ENCODE measurements around the gene BRD4.

The BRD4 gene

GRCh38 chr19:15238639-15239155 lies 93.6 kb downstream of the BRD4 start:
- in situ Hi-C loops (cut with HindIII; ENCODE audit: low sequenced_read_pairs): no loop called here

- in situ Hi-C loops (cut with HindIII; ENCODE audit: low sequenced_read_pairs): no loop called here
These were observed 94.3 kb downstream of the BRD4 start for GRCh38 chr19:15237759-15238638.

DNA sequence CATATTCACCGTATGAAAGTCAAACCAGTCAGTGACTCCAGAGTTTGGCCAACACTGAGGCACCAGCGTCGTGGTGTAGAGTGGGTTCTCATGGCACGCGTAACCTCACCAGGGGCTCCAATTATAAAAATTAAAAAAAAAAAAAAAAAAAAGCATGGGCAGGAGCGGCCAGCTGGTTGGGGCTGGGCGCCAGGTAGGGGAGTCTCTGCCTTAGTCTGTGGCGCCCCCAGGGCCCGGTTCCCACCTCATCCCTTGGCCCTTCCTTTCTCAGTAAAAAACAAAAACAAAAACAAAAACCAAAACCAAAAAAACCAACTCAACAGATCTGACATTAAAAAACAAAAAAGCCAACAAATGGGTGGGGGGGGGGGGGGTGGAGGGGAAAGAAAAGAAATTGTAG lies 95.5 kb downstream of the BRD4 start:
- in situ Hi-C loops (cut with HindIII; ENCODE audit: low sequenced_read_pairs): no loop called here

- in situ Hi-C loops (cut with HindIII; ENCODE audit: low sequenced_read_pairs): no loop called here
These were observed 96.6 kb downstream of the BRD4 start for GRCh38 chr19:15235781-15236180.

- in situ Hi-C loops (cut with HindIII; ENCODE audit: low sequenced_read_pairs): no loop called here
These were observed 97.8 kb downstream of the BRD4 start for GRCh38 chr19:15234431-15235130.

DNA sequence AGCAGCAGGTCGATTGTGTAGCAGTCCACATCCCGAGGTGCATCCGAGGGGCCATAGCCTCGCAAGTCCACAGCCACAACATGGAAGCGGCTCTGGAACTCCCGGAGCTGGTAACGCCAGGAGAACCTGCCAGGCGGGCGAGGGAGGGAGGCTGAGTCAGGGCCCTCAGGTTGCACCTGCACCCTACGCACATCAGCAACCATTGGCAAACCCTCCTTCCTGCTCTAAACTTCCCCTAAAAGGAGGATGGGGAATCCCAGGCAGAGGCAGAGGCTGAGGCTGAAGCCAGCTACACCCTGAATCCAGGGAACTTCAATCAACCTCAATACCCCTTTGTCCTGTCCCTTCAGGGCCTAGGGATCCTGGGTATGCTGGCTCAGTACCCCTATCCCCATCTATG lies 101.1 kb downstream of the BRD4 start:
- in situ Hi-C loops (cut with HindIII; ENCODE audit: low sequenced_read_pairs): no loop called here

DNA sequence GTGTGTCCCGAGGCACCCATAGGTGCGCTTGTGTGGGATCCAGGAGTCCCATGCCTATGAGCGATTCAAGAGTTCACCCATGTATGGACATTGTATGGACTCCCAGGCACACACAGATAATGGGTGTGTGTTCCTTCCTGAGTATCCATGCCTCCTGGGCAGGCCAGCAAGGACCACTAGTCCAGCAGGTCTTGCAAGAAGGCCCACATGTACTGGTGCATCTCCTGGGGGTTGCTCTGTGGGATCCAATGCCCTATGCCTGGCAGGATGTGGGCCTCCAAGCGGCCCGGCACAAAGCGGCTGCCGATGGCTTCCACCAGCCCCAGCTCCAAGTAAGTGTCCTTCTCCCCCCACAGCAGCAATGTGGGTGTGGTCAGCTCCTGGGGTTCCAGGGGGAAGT lies 105.1 kb downstream of the BRD4 start:
- in situ Hi-C loops (cut with HindIII; ENCODE audit: low sequenced_read_pairs): no loop called here

DNA sequence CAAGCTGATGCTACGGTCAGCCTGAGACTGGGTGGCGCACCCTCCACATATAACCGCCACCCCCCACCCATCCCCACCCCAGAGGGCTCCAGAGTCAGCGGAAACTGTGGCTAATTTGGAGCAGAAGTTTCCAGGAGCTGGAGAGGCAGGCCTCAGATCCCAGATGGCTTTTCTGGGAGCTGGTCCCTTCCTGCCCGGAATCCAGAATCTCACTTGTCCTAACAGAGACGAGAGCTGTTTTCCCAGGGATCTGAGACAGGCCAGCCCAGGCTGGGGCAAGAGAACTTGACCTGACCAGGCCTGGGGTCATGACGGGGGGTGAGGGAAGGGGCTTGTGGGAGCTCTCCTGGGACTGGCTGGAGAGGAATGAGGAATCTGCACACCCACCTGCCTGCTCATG lies 106.6 kb downstream of the BRD4 start:
- in situ Hi-C loops (cut with HindIII; ENCODE audit: low sequenced_read_pairs): no loop called here

GRCh38 chr19:15223649-15224361 lies 108.5 kb downstream of the BRD4 start:
- in situ Hi-C loops (cut with HindIII; ENCODE audit: low sequenced_read_pairs): no loop called here

- in situ Hi-C loops (cut with HindIII; ENCODE audit: low sequenced_read_pairs): no loop called here
These were observed 109.3 kb downstream of the BRD4 start for GRCh38 chr19:15222738-15223648.

DNA sequence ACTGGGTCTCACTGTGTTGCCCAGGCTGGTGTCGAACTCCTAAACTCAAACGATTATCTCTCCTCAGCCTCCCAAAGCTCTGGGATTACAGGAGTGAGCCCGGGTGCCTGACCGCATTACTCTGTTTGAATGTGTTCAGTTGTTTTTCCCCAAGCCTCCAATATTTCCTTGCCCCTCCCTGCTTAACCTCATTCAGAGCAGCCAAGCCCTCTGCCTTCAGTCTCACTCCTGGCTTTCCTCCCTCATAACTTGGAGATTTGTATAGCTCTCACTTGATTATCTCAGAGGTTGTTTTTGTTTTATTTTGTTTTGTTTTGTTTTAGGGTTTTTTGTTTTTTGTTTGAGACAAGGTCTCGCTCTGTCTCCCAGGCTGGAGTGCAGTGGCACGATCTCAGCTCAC lies 111.5 kb downstream of the BRD4 start:
- in situ Hi-C loops (cut with HindIII; ENCODE audit: low sequenced_read_pairs): no loop called here

DNA sequence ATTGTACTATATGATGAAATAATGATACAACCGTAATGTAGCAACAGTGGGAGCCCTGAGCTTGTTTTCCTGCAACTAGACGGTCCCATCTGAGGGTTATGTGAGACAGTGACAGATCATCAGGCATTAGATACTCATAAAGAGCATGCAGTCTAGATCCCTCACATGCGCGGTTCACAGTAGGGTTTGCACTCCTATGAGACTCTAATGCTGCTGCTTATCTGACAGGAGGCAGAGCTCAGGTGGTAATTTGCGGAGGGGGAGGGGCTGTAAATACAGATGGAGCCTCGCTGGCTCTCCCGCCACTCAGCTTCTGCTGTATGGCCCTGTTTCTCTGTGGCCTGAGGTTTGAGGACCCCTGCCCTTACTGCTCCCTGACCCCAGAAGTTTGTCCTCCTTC lies 113.8 kb downstream of the BRD4 start:
- in situ Hi-C loops (cut with HindIII; ENCODE audit: low sequenced_read_pairs): loop anchor here (5.0 kb wide), 1 partner anchor 74 kb away; no protein-coding TSS in a partner anchor

GRCh38 chr19:15216363-15216762 lies 116.0 kb downstream of the BRD4 start:
- in situ Hi-C loops (cut with HindIII; ENCODE audit: low sequenced_read_pairs): loop anchor here (5.0 kb wide), 1 partner anchor 76 kb away; no protein-coding TSS in a partner anchor

DNA sequence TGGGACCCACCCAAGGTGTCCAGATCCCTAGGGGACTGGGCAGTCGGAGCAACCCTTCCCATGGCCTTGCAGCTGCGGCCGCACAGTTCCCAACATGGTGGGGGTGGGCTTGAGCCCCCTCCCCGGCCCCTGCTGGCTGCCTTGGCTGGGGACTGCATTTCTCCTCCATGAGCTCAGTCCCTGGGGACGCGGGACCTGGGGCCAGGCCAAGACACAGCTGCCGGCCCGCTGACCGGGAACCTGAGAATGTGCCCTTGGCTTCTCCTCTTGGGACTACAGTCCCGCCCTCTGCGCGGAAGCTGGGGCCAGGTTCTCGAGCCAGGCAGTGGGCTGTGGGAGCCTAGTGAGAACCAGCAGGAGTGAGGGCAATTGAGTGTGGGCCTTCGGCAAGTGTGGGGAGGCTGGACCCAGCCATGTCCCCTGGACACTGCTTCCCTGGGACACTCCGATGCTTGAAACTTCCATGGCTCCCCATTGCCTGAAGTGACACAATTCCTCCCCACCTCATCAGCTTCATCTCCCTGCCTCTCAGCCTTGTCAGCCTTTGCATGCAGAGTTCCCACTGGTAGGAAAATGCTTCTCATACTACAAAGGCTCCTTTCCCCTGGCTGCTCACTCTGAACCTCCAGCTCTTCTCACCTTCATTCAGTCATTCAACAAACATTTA lies 118.5 kb downstream of the BRD4 start:
- in situ Hi-C loops (cut with HindIII; ENCODE audit: low sequenced_read_pairs): no loop called here

- in situ Hi-C loops (cut with HindIII; ENCODE audit: low sequenced_read_pairs): no loop called here
These were observed 119.6 kb downstream of the BRD4 start for GRCh38 chr19:15212711-15213110.

DNA sequence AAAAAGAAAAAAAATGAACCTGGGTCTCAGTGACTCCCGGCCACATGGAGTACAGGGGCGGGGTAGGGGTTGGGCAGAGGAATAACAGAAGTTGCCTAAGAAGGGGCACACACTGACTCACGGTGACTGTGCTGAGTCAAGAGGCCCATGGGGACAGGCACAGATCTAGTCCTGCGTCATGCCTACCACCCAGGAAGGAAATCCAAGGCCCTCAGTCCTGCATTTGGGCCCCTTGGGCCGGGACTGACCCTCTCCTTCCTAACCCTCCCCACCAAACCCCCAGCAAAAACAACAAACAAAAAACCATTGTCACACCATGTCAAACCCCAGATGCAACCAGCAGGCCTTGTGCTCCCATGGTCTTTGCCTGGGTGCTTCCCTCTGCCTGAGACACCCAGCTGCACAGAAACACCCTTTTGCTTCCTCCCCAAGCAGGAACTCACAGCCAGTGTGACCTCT lies 122.0 kb downstream of the BRD4 start:
- in situ Hi-C loops (cut with HindIII; ENCODE audit: low sequenced_read_pairs): no loop called here

- in situ Hi-C loops (cut with HindIII; ENCODE audit: low sequenced_read_pairs): no loop called here
These were observed 130.8 kb downstream of the BRD4 start for GRCh38 chr19:15201374-15202023.

- in situ Hi-C loops (cut with HindIII; ENCODE audit: low sequenced_read_pairs): no loop called here
These were observed 131.6 kb downstream of the BRD4 start, which contains the start of gene NOTCH3 for GRCh38 chr19:15200553-15201364. TSS of gene NOTCH3 (minus strand) at chr19:15200995. CDS start at chr19:15200905, 90 bp downstream.
